PC-9 (cell line): ENCODE measurements around the gene RPL19.

Source experiments
- CTCF ChIP-seq: fragments of 200-600 bp; sonication (generic); conservative IDR thresholded peaks from 2 replicates; pipeline ENCODE4 v1.6.1; 2017; ENCODE audit warnings: mixed run types, antibody characterized with exemption, mild to moderate bottlenecking, moderate library complexity
- EZH2 ChIP-seq: fragments of 200-600 bp; sonication (generic); IDR thresholded peaks from 2 replicates; pipeline ENCODE4 v1.8.0; 2017; ENCODE audit warnings: antibody characterized with exemption, low read depth

DNA sequence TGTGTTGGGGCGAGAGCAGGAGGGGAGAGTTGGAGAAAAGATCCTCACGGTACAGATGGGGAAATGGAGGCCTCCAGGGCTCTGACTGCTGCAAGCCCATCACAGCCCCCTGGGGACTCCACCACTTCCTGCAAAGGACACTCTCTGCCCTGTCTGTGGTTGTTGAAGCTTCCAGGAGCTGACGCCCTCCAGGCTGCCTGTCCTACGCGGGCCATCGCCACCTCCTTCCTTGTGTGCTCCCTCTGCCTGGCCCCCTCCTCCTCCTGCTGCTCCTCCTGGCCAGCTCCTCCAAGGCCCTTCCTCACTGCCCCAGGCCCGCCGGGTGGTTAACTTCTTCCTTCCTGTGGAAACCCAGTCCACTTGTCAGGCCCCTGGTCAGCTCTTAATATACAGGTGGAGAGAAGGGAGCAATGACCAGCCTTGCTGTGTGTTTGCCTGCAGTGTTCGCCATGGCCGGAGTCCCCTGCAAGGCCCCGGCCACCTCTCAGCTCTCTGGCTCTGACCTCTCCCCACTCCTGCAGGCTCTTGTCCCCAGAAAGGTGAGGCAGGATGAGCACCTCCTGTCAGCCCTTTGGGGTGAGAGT, 44.0 kb downstream of the RPL19 start:
- TF ChIP-seq CTCF, result no peak
- TF ChIP-seq EZH2, result no peak
